HEK293 (cell line): ENCODE measurements around the gene ZBTB8A.
"Not testable (repeated sequence)": the region's sequence is repeated elsewhere in the genome, so short reads cannot be mapped to it uniquely, and the experiment has no call there.

Source experiments
- CTCF ChIA-PET: fragments of 350-600 bp; formaldehyde crosslinking; extraction: SDS; loops from one replicate; lab custom pipeline; 2021; ENCODE audit warnings: antibody characterized with exemption; lab: Yijun Ruan, JAX
- POLR2A ChIA-PET: fragments of 300-600 bp; formaldehyde crosslinking; extraction: SDS; loops from one replicate; lab custom pipeline; 2020; ENCODE audit warnings: antibody characterized with exemption, inconsistent platforms; lab: Yijun Ruan, JAX
- H3K27ac ChIP-seq: fragments of 200-500 bp; sonication (Bioruptor generic); 2 replicates; pipeline ENCODE4 v1.5.1; 2014; ENCODE audit warnings: low read depth, low read length, control low read depth, inconsistent platforms; ENCODE audit errors: extremely low read depth
- H3K36me3 ChIP-seq, 2 experiments: fragments of 200-500 bp in 1 of 2; sonication (Bioruptor generic) in 1 of 2; 1 replicate in 1 of 2; 2 replicates in 1 of 2; pipeline ENCODE4 v1.5.1; 2014 to 2017; ENCODE audit warnings: inconsistent platforms in 2 of 2, low read length in 2 of 2; ENCODE audit not compliant: control insufficient read depth in 2 of 2, insufficient read depth in 1 of 2
- H3K4me1 ChIP-seq: fragments of 200-500 bp; sonication (Bioruptor generic); 2 replicates; pipeline ENCODE4 v1.5.1; 2014; ENCODE audit warnings: mild to moderate bottlenecking, low read length, inconsistent platforms; ENCODE audit not compliant: control insufficient read depth, insufficient read depth
- H3K4me3 ChIP-seq: 2 replicates; pipeline ENCODE4 v1.5.1; 2011; ENCODE audit warnings: low read depth, mild to moderate bottlenecking, control low read depth, low read length, moderate library complexity
- H3K9me3 ChIP-seq: fragments of 200-500 bp; sonication (Bioruptor generic); 2 replicates; pipeline ENCODE4 v1.5.1; 2014; ENCODE audit warnings: low read depth, low read length, inconsistent platforms; ENCODE audit not compliant: control insufficient read depth, insufficient read depth
- EGR2 ChIP-seq: fragments of 450-650 bp; formaldehyde crosslinking; IDR thresholded peaks from 2 replicates; pipeline ENCODE4 v1.5.1; 2016; ENCODE audit warnings: low read depth, missing biosample characterization, missing genetic modification characterization
- PRDM6 ChIP-seq: fragments of 450-650 bp; formaldehyde crosslinking; IDR thresholded peaks from 2 replicates; pipeline ENCODE4 v1.5.1; 2017; ENCODE audit warnings: missing biosample characterization, missing genetic modification characterization
- SCRT2 ChIP-seq: fragments of 450-650 bp; formaldehyde crosslinking; IDR thresholded peaks from 2 replicates; pipeline ENCODE4 v1.5.1; 2016; ENCODE audit warnings: missing biosample characterization, missing genetic modification characterization
- SP7 ChIP-seq: fragments of 450-650 bp; formaldehyde crosslinking; IDR thresholded peaks from 2 replicates; pipeline ENCODE4 v1.5.1; 2016; ENCODE audit warnings: missing biosample characterization, missing genetic modification characterization
- ZBTB21 ChIP-seq: fragments of 450-650 bp; formaldehyde crosslinking; IDR thresholded peaks from 2 replicates; pipeline ENCODE4 v1.5.1; 2017; ENCODE audit warnings: missing biosample characterization, missing genetic modification characterization
- ZNF121 ChIP-seq: fragments of 450-650 bp; formaldehyde crosslinking; IDR thresholded peaks from 2 replicates; pipeline ENCODE4 v1.5.1; 2016; ENCODE audit warnings: missing biosample characterization, missing genetic modification characterization
- ZNF133 ChIP-seq: fragments of 450-650 bp; formaldehyde crosslinking; IDR thresholded peaks from 2 replicates; pipeline ENCODE4 v1.5.1; 2016; ENCODE audit warnings: missing biosample characterization, missing genetic modification characterization
- ZNF239 ChIP-seq: fragments of 450-650 bp; formaldehyde crosslinking; IDR thresholded peaks from 2 replicates; pipeline ENCODE4 v1.5.1; 2016; ENCODE audit warnings: missing biosample characterization, missing genetic modification characterization
- ZNF26 ChIP-seq: fragments of 450-650 bp; formaldehyde crosslinking; IDR thresholded peaks from 2 replicates; pipeline ENCODE4 v1.5.1; 2016; ENCODE audit warnings: missing biosample characterization, missing genetic modification characterization
- ZNF324 ChIP-seq: fragments of 450-650 bp; formaldehyde crosslinking; IDR thresholded peaks from 2 replicates; pipeline ENCODE4 v1.5.1; 2016; ENCODE audit warnings: missing biosample characterization, missing genetic modification characterization
- ZNF391 ChIP-seq: fragments of 450-650 bp; formaldehyde crosslinking; IDR thresholded peaks from 2 replicates; pipeline ENCODE4 v1.5.1; 2016; ENCODE audit warnings: low read depth, missing biosample characterization, missing genetic modification characterization, borderline replicate concordance
- ZNF518A ChIP-seq: fragments of 450-650 bp; formaldehyde crosslinking; conservative IDR thresholded peaks from 2 replicates; pipeline ENCODE4 v1.5.1; 2016; ENCODE audit warnings: low read depth, missing biosample characterization, missing genetic modification characterization
- ZNF580 ChIP-seq: fragments of 450-650 bp; formaldehyde crosslinking; IDR thresholded peaks from 2 replicates; pipeline ENCODE4 v1.5.1; 2016; ENCODE audit warnings: missing biosample characterization, missing genetic modification characterization
- ZNF624 ChIP-seq: fragments of 450-650 bp; formaldehyde crosslinking; IDR thresholded peaks from 2 replicates; pipeline ENCODE4 v1.5.1; 2017; ENCODE audit warnings: missing biosample characterization, missing genetic modification characterization
- ZNF629 ChIP-seq: fragments of 450-650 bp; formaldehyde crosslinking; IDR thresholded peaks from 2 replicates; pipeline ENCODE4 v1.5.1; 2017; ENCODE audit warnings: missing biosample characterization, missing genetic modification characterization
- ZNF747 ChIP-seq: fragments of 450-650 bp; formaldehyde crosslinking; IDR thresholded peaks from 2 replicates; pipeline ENCODE4 v1.5.1; 2016; ENCODE audit warnings: missing biosample characterization, missing genetic modification characterization
- ZNF768 ChIP-seq: fragments of 450-650 bp; formaldehyde crosslinking; IDR thresholded peaks from 2 replicates; pipeline ENCODE4 v1.5.1; 2018; ENCODE audit warnings: missing biosample characterization, mild to moderate bottlenecking, missing genetic modification characterization
- ZNF843 ChIP-seq: fragments of 450-650 bp; formaldehyde crosslinking; IDR thresholded peaks from 2 replicates; pipeline ENCODE4 v1.5.1; 2016; ENCODE audit warnings: missing biosample characterization, missing genetic modification characterization
- ZSCAN23 ChIP-seq: fragments of 450-650 bp; formaldehyde crosslinking; IDR thresholded peaks from 2 replicates; pipeline ENCODE4 v1.5.1; 2016; ENCODE audit warnings: missing biosample characterization, missing genetic modification characterization

ZBTB8A gene

GRCh38 chr1:32626176-32626575 lies 86.9 kb downstream of the ZBTB8A start (continued):
- TF ChIP-seq PRDM6 (tag by site-specific recombination) (peak; percentile 42), ZNF768 (tag by site-specific recombination) (no peak), SCRT2 (no peak)

- CTCF ChIA-PET = interaction anchor here (0.8 kb wide), 1 partner anchor 40 kb away, joined by 3 read pairs; no protein-coding TSS in a partner anchor
- Histone ChIP-seq H3K36me3 (peaks cover 35 to 65% of the 10 kb centered on the region in 2 experiments), H3K27ac (no peak overlapping the region), H3K4me3 (no peak overlapping the region), H3K9me3 (no peaks in the 10 kb centered on the region), H3K4me1 (no peaks in the 10 kb centered on the region)
- TF ChIP-seq ZNF629 (no peak), SP7 (tag by site-specific recombination) (peak; percentile 31; the same call in 1 of the 2 replicates), ZNF26 (tag by site-specific recombination) (no peak), ZNF624 (tag by site-specific recombination) (no peak), EGR2 (tag by site-specific recombination) (no peak), ZNF391 (tag by site-specific recombination) (no peak)
- POLR2A ChIA-PET = interaction anchor here (0.6 kb wide), 1 partner anchor 455 kb away, joined by 8 read pairs; no protein-coding TSS in a partner anchor
These were observed 88.5 kb downstream of the ZBTB8A start for GRCh38 chr1:32627596-32628162.

- peak; percentile 82 for TF ChIP-seq ZNF121 (tag by site-specific recombination)
- POLR2A ChIA-PET = not testable (repeated sequence)
These were observed 90.9 kb downstream of the ZBTB8A start for GRCh38 chr1:32630173-32630572.

GRCh38 chr1:32632829-32633228 lies 93.6 kb downstream of the ZBTB8A start:
- ChIA-PET CTCF (interaction anchor here (0.6 to 0.7 kb wide), 2 partner anchors 12 to 251 kb away, joined by 3 read pairs; no protein-coding TSS in a partner anchor), POLR2A (interaction anchor here (0.6 kb wide), 1 partner anchor 14 kb away, joined by 5 read pairs; no protein-coding TSS in a partner anchor)
- no peak overlapping the region for H3K27ac ChIP-seq
- peaks cover 30 to 45% of the 10 kb centered on the region in 2 experiments for H3K36me3 ChIP-seq
- no peak overlapping the region for H3K4me3 ChIP-seq
- H3K4me1 ChIP-seq = no peaks in the 10 kb centered on the region
- no peaks in the 10 kb centered on the region for H3K9me3 ChIP-seq
- TF ChIP-seq ZNF239 (tag by site-specific recombination) (no peak), ZNF518A (tag by site-specific recombination) (no peak), ZNF324 (tag by site-specific recombination) (no peak), ZBTB21 (tag by site-specific recombination) (no peak), ZNF580 (tag by site-specific recombination) (no peak), ZNF747 (tag by site-specific recombination) (no peak), ZSCAN23 (no peak), ZNF843 (tag by site-specific recombination) (no peak), ZNF133 (tag by site-specific recombination) (no peak)

More at GRCh38 chr1:32630173-32630572, 90.9 kb downstream of the ZBTB8A start:
- not testable (repeated sequence) for H3K4me3 ChIP-seq, H3K4me1 ChIP-seq, H3K9me3 ChIP-seq, H3K27ac ChIP-seq
- H3K36me3 ChIP-seq = peaks cover 43 to 62% of the 10 kb centered on the region in 2 experiments
- CTCF ChIA-PET = interaction anchor here (0.6 kb wide), 3 partner anchors 20 to 457 kb away, joined by 3 read pairs; partner anchors contain the start of gene ZBTB8OS
